ENCODE data around the gene PLD3. TPM values are rescaled to one million over a fixed set of nuclear protein-coding genes. Genes with fewer than 3 reads are reported as not detected.

PLD3 gene
- total and polyA plus RNA-seq, 8 donors: 315 to 604 (median 351) TPM

DNA sequence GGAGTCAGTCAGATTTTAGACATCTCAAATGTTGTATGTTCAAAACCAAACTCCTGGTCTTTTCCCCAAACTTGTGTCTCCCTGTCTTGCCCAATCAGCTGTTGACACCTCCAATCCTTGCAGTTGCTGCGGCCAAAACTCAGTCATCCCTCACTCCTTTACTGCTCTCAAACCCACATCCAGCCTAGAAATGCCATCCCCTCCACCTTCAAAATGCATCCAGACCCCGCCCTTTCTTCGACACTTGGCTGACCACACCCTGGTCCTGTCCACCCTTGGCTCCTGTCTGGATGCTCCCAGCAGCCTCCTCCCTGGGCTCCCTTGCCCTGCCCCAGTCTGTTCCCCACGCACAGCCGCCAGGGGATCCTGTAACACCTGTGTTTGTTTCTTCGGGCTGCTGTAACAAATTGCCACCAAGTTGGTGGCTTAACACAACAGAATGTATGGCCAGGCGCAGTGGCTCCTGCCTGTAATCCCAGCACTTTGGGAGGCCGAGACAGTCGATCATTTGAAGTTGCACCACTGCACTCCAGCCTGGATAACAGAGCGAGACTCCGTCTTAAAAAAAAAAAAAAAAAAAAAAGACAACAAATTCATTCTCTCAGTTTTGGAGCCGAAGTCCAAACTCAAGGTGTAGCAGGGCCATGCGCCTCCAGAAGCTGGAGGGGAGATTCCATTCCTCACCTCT lies 11.7 kb downstream of the PLD3 start:
- no peaks in the 10 kb centered on the region for H3K9me3 ChIP-seq
- peak overlapping the region in 1 of 2 donors; percentile 72 for H3K27ac ChIP-seq
- H3K4me1 ChIP-seq: peaks cover 0 to 74% of the 10 kb centered on the region in 2 donors
- ATAC-seq: no peak
- intact Hi-C loops (cut with DNase I): no loop called here
- TF ChIP-seq CTCF (IDR thresholded peaks at IDR 0.05): no peak
- H3K36me3 ChIP-seq: no peaks in the 10 kb centered on the region
- DNase-seq: peak in 1 of 4 donors; percentile 45
- H3K4me3 ChIP-seq: no peak overlapping the region
- H3K27me3 ChIP-seq: no peaks in the 10 kb centered on the region

DNA sequence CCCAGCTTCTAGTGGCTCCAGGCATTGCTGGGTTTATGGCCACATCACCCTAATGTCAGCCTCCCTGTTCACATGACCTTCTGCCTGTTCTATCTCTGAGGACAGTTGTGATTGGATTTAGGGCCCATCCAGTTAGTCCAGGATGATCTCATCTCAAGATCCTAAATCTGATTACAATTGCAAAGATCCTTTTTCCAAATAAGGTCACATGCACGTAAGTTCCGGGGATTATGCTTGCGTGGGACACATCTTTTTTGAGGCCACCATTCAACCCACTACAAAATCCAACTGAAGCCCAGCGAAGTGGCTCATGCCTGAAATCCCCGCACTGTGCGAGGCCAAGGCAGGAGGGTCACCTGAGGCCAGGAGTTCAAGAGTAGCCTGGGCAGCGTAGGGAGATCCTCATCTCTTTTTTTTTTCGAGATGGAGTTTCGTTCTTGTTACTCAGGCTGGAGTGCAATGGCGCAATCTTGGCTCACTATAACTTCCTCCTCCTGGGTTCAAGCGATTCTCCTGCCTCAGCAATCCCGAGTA lies 12.3 kb downstream of the PLD3 start:
- no peak for TF ChIP-seq CTCF (IDR thresholded peaks at IDR 0.05)
- peaks cover 0 to 80% of the 10 kb centered on the region in 2 donors for H3K4me1 ChIP-seq
- DNase-seq: peak in 2 of 4 donors; percentile 42 to 62
- no peaks in the 10 kb centered on the region for H3K27me3 ChIP-seq
- H3K9me3 ChIP-seq: no peaks in the 10 kb centered on the region
- peak overlapping the region in 1 of 2 donors; percentile 72 for H3K27ac ChIP-seq
- peak; percentile 34 for ATAC-seq
- no peak overlapping the region for H3K4me3 ChIP-seq
- H3K36me3 ChIP-seq: no peaks in the 10 kb centered on the region
- intact Hi-C loops (cut with DNase I): no loop called here

GRCh38 chr19:40362160-40362559 lies 13.7 kb downstream of the PLD3 start:
- Histone ChIP-seq H3K36me3 (peaks cover 0 to 7% of the 10 kb centered on the region in 2 donors), H3K4me3 (no peak overlapping the region), H3K4me1 (peaks cover 5 to 94% of the 10 kb centered on the region in 2 donors), H3K27me3 (no peaks in the 10 kb centered on the region), H3K9me3 (no peaks in the 10 kb centered on the region), H3K27ac (no peak overlapping the region)
- intact Hi-C loops (cut with DNase I): no loop called here
- TF ChIP-seq CTCF (IDR thresholded peaks at IDR 0.05): no peak
- ATAC-seq: no peak
- DNase-seq: no peak

DNA sequence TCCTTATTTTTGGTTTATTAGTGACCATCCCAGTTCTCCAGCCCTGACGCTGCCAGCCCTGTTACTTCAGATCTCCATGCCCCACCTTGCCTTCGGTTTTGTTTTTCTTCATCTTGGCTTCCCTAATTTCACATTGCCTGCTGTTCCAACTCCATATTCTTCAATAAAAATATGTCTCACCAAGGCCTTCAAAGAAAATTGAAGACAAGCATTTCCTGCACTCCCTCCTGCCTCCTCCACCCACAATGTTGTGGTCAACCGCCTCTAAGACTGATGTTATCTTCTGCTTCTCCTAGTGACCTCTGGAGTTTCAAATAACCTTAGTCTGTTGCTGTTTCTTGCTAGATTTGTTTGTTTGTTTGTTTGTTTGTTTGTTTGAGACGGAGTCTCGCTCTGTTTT lies 14.6 kb downstream of the PLD3 start:
- no peak overlapping the region for H3K27ac ChIP-seq
- no peak for TF ChIP-seq CTCF (IDR thresholded peaks at IDR 0.05)
- DNase-seq: no peak

DNA sequence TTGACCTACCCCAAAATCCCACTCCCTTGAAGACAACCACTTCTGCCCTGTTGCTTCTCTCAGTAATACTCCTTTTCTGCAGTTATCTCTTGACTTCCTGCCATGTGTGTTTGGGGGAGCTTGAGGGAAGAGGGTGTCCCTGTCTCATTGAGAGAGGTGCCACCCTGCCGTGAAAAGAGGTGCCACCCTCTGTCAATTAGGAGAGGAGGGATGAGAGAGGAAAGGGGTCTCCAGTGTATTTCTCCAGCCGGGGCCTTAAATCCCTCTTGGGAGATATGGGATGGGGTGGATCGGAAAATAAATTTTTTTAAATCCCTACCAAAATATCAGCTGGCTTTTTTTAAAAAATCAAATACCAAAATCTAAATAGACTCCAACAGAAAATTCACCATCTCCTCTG lies 16.5 kb downstream of the PLD3 start:
- no peak for TF ChIP-seq CTCF (IDR thresholded peaks at IDR 0.05)

More for the DNA sequence above, 14.6 kb downstream of the PLD3 start:
- H3K36me3 ChIP-seq: peaks cover 0 to 16% of the 10 kb centered on the region in 2 donors
- H3K9me3 ChIP-seq: no peaks in the 10 kb centered on the region
- no peaks in the 10 kb centered on the region for H3K27me3 ChIP-seq
- ATAC-seq: no peak
- intact Hi-C loops (cut with DNase I): no loop called here
- H3K4me1 ChIP-seq: peaks cover 5 to 87% of the 10 kb centered on the region in 2 donors
- H3K4me3 ChIP-seq: no peak overlapping the region

More for the DNA sequence above, 16.5 kb downstream of the PLD3 start:
- intact Hi-C loops (cut with DNase I): no loop called here
- Histone ChIP-seq H3K36me3 (peaks cover 0 to 36% of the 10 kb centered on the region in 2 donors), H3K27ac (no peak overlapping the region), H3K4me1 (peaks cover 5 to 69% of the 10 kb centered on the region in 2 donors), H3K4me3 (peak overlapping the region; percentile 32 to 37), H3K9me3 (no peaks in the 10 kb centered on the region), H3K27me3 (no peaks in the 10 kb centered on the region)
- no peak for ATAC-seq
- no peak for DNase-seq

Data from left lung (tissue), 10 donors.